IMR-90 (cell line): Measurements from ENCODE around the gene ST6GALNAC4. TPM values are rescaled to one million over a fixed set of nuclear protein-coding genes. Genes with fewer than 3 reads are reported as not detected.

ENCODE experiments used
- ATAC-seq: fragments of 200-7000 bp; cut with Tn5 transposase; 2 replicates; pipeline ENCODE4 v1.9.1; 2020; ENCODE audit warnings: low read depth, mild to moderate bottlenecking, moderate library complexity
- BruUV-seq: library from RNA; stranded (reverse); fragments of 400-500 nt; replicated peaks from 2 replicates; lab custom pipeline; 2021; lab: Mats Ljungman, UMichigan
- CTCF ChIA-PET: fragments of 300-600 bp; formaldehyde crosslinking; extraction: SDS; loops from one replicate; lab custom pipeline; 2021; ENCODE audit warnings: antibody characterized with exemption; lab: Yijun Ruan, JAX
- POLR2A ChIA-PET: fragments of 300-600 bp; sonication (Branson Sonifier 250); formaldehyde crosslinking; loops from one replicate; lab custom pipeline; 2022; ENCODE audit warnings: antibody characterized with exemption; ENCODE audit not compliant: unreplicated experiment; lab: Charles Lee
- DNase-seq: peaks from one replicate; pipeline ENCODE4 v3.0.0; 2013
- H2AFZ ChIP-seq: replicated peaks from 2 replicates; pipeline ENCODE3; 2013; ENCODE audit warnings: low read length, mild to moderate bottlenecking; ENCODE audit not compliant: poor library complexity
- H2AK5ac ChIP-seq: 2 replicates; pipeline ENCODE4 v1.6.1; 2013; ENCODE audit warnings: low read depth, low read length, inconsistent platforms
- H2AK9ac ChIP-seq: replicated peaks from 2 replicates; pipeline ENCODE3; 2013; ENCODE audit warnings: mild to moderate bottlenecking, low read depth, low read length, moderate library complexity; ENCODE audit not compliant: poor library complexity
- H2BK120ac ChIP-seq: 2 replicates; pipeline ENCODE4 v1.6.1; 2013; ENCODE audit warnings: low read depth, low read length, inconsistent platforms
- H2BK15ac ChIP-seq: 3 replicates; pipeline ENCODE4 v1.6.1; 2013; ENCODE audit warnings: low read depth, low read length, inconsistent platforms
- H2BK20ac ChIP-seq: 2 replicates; pipeline ENCODE4 v1.6.1; 2013; ENCODE audit warnings: low read depth, mild to moderate bottlenecking, inconsistent platforms, low read length, moderate library complexity
- H2BK5ac ChIP-seq: 2 replicates; pipeline ENCODE4 v1.6.1; 2013; ENCODE audit warnings: mild to moderate bottlenecking, low read depth, low read length, inconsistent platforms; ENCODE audit not compliant: poor library complexity, severe bottlenecking
- H3K14ac ChIP-seq: replicated peaks from 2 replicates; pipeline ENCODE4 v1.6.1; 2013; ENCODE audit warnings: low read depth, low read length, inconsistent platforms
- H3K18ac ChIP-seq: 2 replicates; pipeline ENCODE4 v1.6.1; 2013; ENCODE audit warnings: low read depth, low read length, control low read depth
- H3K23ac ChIP-seq: 2 replicates; pipeline ENCODE4 v1.6.1; 2013; ENCODE audit warnings: low read depth, low read length, inconsistent platforms
- H3K27ac ChIP-seq: 2 replicates; pipeline ENCODE4 v1.5.1; 2013; ENCODE audit warnings: mild to moderate bottlenecking, control low read depth, low read length; ENCODE audit not compliant: insufficient read depth
- H3K27me3 ChIP-seq: 2 replicates; pipeline ENCODE4 v1.6.1; 2013; ENCODE audit warnings: low read length; ENCODE audit not compliant: control insufficient read depth, insufficient read depth
- H3K36me3 ChIP-seq: 2 replicates; pipeline ENCODE4 v1.6.1; 2013; ENCODE audit warnings: low read length, mixed read lengths; ENCODE audit not compliant: control insufficient read depth, insufficient read depth
- H3K4ac ChIP-seq: 2 replicates; pipeline ENCODE4 v1.6.1; 2013; ENCODE audit warnings: low read depth, low read length, inconsistent platforms
- H3K4me1 ChIP-seq: 2 replicates; pipeline ENCODE4 v1.6.1; 2013; ENCODE audit warnings: low read length, mixed read lengths; ENCODE audit not compliant: control insufficient read depth, insufficient read depth
- H3K4me2 ChIP-seq: 2 replicates; pipeline ENCODE4 v1.6.1; 2013; ENCODE audit warnings: low read depth, mild to moderate bottlenecking, control low read depth, low read length, moderate library complexity
- H3K4me3 ChIP-seq: 2 replicates; pipeline ENCODE4 v1.5.1; 2013; ENCODE audit warnings: low read depth, mild to moderate bottlenecking, control low read depth, low read length, moderate library complexity; ENCODE audit not compliant: insufficient read depth
- H3K56ac ChIP-seq: 2 replicates; pipeline ENCODE4 v1.6.1; 2013; ENCODE audit warnings: low read length, inconsistent platforms; ENCODE audit not compliant: insufficient read depth; ENCODE audit errors: extremely low read depth
- H3K79me1 ChIP-seq, 2 experiments: 2 replicates each; pipeline ENCODE4 v1.6.1; 2013; ENCODE audit warnings: low read length in 2 of 2, inconsistent platforms in 1 of 2, low read depth in 1 of 2
- H3K9ac ChIP-seq: 2 replicates; pipeline ENCODE4 v1.6.1; 2013; ENCODE audit warnings: low read depth, low read length, control low read depth
- H3K9me1 ChIP-seq: 2 replicates; pipeline ENCODE4 v1.6.1; 2013; ENCODE audit warnings: low read length, inconsistent platforms; ENCODE audit not compliant: insufficient read depth
- H3K9me3 ChIP-seq: 2 replicates; pipeline ENCODE4 v1.6.1; 2013; ENCODE audit warnings: low read length; ENCODE audit not compliant: control insufficient read depth, insufficient read depth
- H4K20me1 ChIP-seq: 2 replicates; pipeline ENCODE4 v1.6.1; 2013; ENCODE audit warnings: low read length, inconsistent platforms; ENCODE audit not compliant: insufficient read depth
- H4K5ac ChIP-seq: 2 replicates; pipeline ENCODE4 v1.6.1; 2013; ENCODE audit warnings: mild to moderate bottlenecking, low read depth, low read length, control low read depth
- H4K8ac ChIP-seq, 2 experiments: 2 replicates each; pipeline ENCODE4 v1.6.1; 2013; ENCODE audit warnings: low read depth in 2 of 2, low read length in 2 of 2, control low read depth in 1 of 2, inconsistent platforms in 1 of 2
- H4K91ac ChIP-seq: 2 replicates; pipeline ENCODE4 v1.6.1; 2013; ENCODE audit warnings: low read depth, low read length, inconsistent platforms; ENCODE audit not compliant: insufficient read depth
- BHLHE40 ChIP-seq: fragments of 150-350 bp; IDR thresholded peaks from 2 replicates; pipeline ENCODE4 v1.6.1; 2016; ENCODE audit warnings: mild to moderate bottlenecking, low read depth, low read length
- CEBPB ChIP-seq: IDR thresholded peaks from 2 replicates; pipeline ENCODE4 v1.6.1; 2012; ENCODE audit warnings: low read depth, low read length, improper control_type of control experiment
- CHD1 ChIP-seq: IDR thresholded peaks from 2 replicates; pipeline ENCODE4 v1.6.1; 2012; ENCODE audit warnings: low read depth, low read length, improper control_type of control experiment
- CTCF ChIP-seq: conservative IDR thresholded peaks from 2 replicates; pipeline ENCODE4 v1.5.1; 2012; ENCODE audit warnings: mild to moderate bottlenecking, low read depth, low read length, improper control_type of control experiment
- ELK1 ChIP-seq: fragments of 150-350 bp; IDR thresholded peaks from 2 replicates; pipeline ENCODE4 v1.6.1; 2016; ENCODE audit warnings: low read depth, mild to moderate bottlenecking, low read length, moderate library complexity, borderline replicate concordance
- FOS ChIP-seq: fragments of 150-350 bp; IDR thresholded peaks from 2 replicates; pipeline ENCODE4 v1.6.1; 2016; ENCODE audit warnings: low read depth, low read length
- MAFK ChIP-seq: IDR thresholded peaks from 2 replicates; pipeline ENCODE4 v1.6.1; 2012; ENCODE audit warnings: low read depth, low read length, improper control_type of control experiment
- MAZ ChIP-seq: IDR thresholded peaks from 2 replicates; pipeline ENCODE4 v1.6.1; 2012; ENCODE audit warnings: low read depth, mild to moderate bottlenecking, low read length, improper control_type of control experiment, moderate library complexity, borderline replicate concordance
- MXI1 ChIP-seq: IDR thresholded peaks from 2 replicates; pipeline ENCODE4 v1.6.1; 2012; ENCODE audit warnings: low read depth, mild to moderate bottlenecking, low read length, moderate library complexity, borderline replicate concordance
- NFE2L2 ChIP-seq: fragments of 150-350 bp; IDR thresholded peaks from 2 replicates; pipeline ENCODE4 v1.6.1; 2016; ENCODE audit warnings: low read depth, mild to moderate bottlenecking, low read length
- POLR2A ChIP-seq: IDR thresholded peaks from 2 replicates; pipeline ENCODE4 v1.6.1; 2012; ENCODE audit warnings: mild to moderate bottlenecking, low read depth, low read length
- RAD21 ChIP-seq: IDR thresholded peaks from 2 replicates; pipeline ENCODE4 v1.6.1; 2012; ENCODE audit warnings: low read length, improper control_type of control experiment
- RCOR1 ChIP-seq: IDR thresholded peaks from 2 replicates; pipeline ENCODE4 v1.6.1; 2012; ENCODE audit warnings: mild to moderate bottlenecking, low read length, improper control_type of control experiment; ENCODE audit not compliant: insufficient replicate concordance
- RFX5 ChIP-seq: IDR thresholded peaks from 2 replicates; pipeline ENCODE4 v1.8.0; 2012; ENCODE audit warnings: low read depth, mild to moderate bottlenecking, low read length, moderate library complexity
- SMC3 ChIP-seq: fragments of 150-350 bp; IDR thresholded peaks from 2 replicates; pipeline ENCODE4 v1.6.1; 2016; ENCODE audit warnings: low read depth, mild to moderate bottlenecking, antibody characterized with exemption, low read length, moderate library complexity
- USF2 ChIP-seq: fragments of 150-350 bp; IDR thresholded peaks from 2 replicates; pipeline ENCODE4 v1.6.1; 2017; ENCODE audit warnings: mild to moderate bottlenecking, antibody characterized with exemption, low read length, low read depth
- WGBS, 2 experiments: methylation state at CpG; one replicate each; pipeline versions ENCODE4 v1.1.5 to v1.1.7; 2013; ENCODE audit warnings: missing lambda C conversion rate in 2 of 2; ENCODE audit not compliant: insufficient read length in 1 of 2; ENCODE audit errors: extremely low coverage in 2 of 2; 5-methylcytosine and 5-hydroxymethylcytosine counted together
- dilution Hi-C: fragments of 300-500 bp; cut with HindIII; formaldehyde crosslinking; loops from one replicate; pipeline ENCODE4 v1.14.3; 2018; ENCODE audit warnings: low sequenced_read_pairs; ENCODE audit not compliant: unreplicated experiment
- in situ Hi-C: fragments of 300-500 bp; cut with MboI; formaldehyde crosslinking; loops from 3 replicates; pipeline ENCODE4 v1.14.3; 2019; ENCODE audit warnings: low sequenced_read_pairs, inconsistent platforms, mixed read lengths
- intact Hi-C: fragments of 100-400 bp; cut with micrococcal nuclease; formaldehyde crosslinking; loops from 2 replicates; pipeline ENCODE4 v1.10.0; 2022
- polyA plus RNA-seq, 3 experiments: library from polyadenylated mRNA; depleted of rRNA; stranded (reverse); fragments of >200 nt; gene quantifications; 2 replicates each; pipeline ENCODE4 v1.2.3, GENCODE V29; 2012; ENCODE audit warnings: low replicate concordance in 1 of 3
- total RNA-seq: library from RNA; depleted of rRNA; stranded (reverse); fragments of >200 nt; gene quantifications from 2 replicates; pipeline ENCODE4 v1.2.3, GENCODE V29; 2012

The ST6GALNAC4 gene
- total and polyA plus RNA-seq, 2 of the 4 experiments (the other 2 are of a cell fraction), result 12.5 to 32.9 TPM

- H3K4me1 ChIP-seq, result peaks cover 24% of the 10 kb centered on the region
- DNase-seq, result no peak
- in situ Hi-C loops (no loop called here), intact Hi-C loops (no loop called here), dilution Hi-C loops (no loop called here)
- peak overlapping the region; percentile 44 for H2AK9ac ChIP-seq
- H3K36me3 ChIP-seq, result peaks cover 21% of the 10 kb centered on the region
- H4K5ac ChIP-seq, result no peak overlapping the region
- no peak overlapping the region for H3K14ac ChIP-seq
- H3K4me2 ChIP-seq, result no peak overlapping the region
- no peak overlapping the region for H2AK5ac ChIP-seq
- ATAC-seq, result no peak
- no peak overlapping the region for H2BK120ac ChIP-seq
- H2BK20ac ChIP-seq, result no peak overlapping the region
- no TSS peak for BruUV-seq
- no peak overlapping the region for H2AFZ ChIP-seq
- H3K27me3 ChIP-seq, result no peaks in the 10 kb centered on the region
- ChIA-PET POLR2A (interaction anchor here (0.6 kb wide), 1 partner anchor 139 kb away, joined by 3 read pairs; the partner anchor contains the start of gene TOR2A), CTCF (interaction anchor here (0.6 kb wide), 1 partner anchor 8 kb away, joined by 3 read pairs; no protein-coding TSS in a partner anchor)
- no peak overlapping the region for H3K27ac ChIP-seq
- H3K4me3 ChIP-seq, result no peak overlapping the region
- TF ChIP-seq CEBPB (no peak), ELK1 (no peak), MAFK (no peak), SMC3 (no peak), RAD21 (no peak), BHLHE40 (no peak), MXI1 (no peak), POLR2A (no peak), FOS (no peak), RCOR1 (no peak), MAZ (no peak), RFX5 (no peak), CTCF (no peak), CHD1 (no peak), NFE2L2 (no peak), USF2 (no peak)
- no peaks in the 10 kb centered on the region for H3K9me1 ChIP-seq
- H3K18ac ChIP-seq, result no peak overlapping the region
- H3K79me1 ChIP-seq, result peaks cover 20 to 34% of the 10 kb centered on the region in 2 experiments; a peak in 3 of 4 replicates
- no peak overlapping the region for H3K4ac ChIP-seq
- H4K91ac ChIP-seq, result no peak overlapping the region
- H4K20me1 ChIP-seq, result 0 out of 2 replicates have a peak, but pooled peaks cover 6% of the 10 kb centered on the region
- no peak overlapping the region for H2BK5ac ChIP-seq
- 42% methylated on average over 4 of the region's 10 CpGs; no CpG with 5 or more reads in 1 of the 2 experiments for WGBS, 2 experiments
- no peak overlapping the region for H3K9ac ChIP-seq
- H2BK15ac ChIP-seq, result no peak overlapping the region
- H4K8ac ChIP-seq, result no peak overlapping the region
- no peaks in the 10 kb centered on the region for H3K9me3 ChIP-seq
- H3K56ac ChIP-seq, result no peak overlapping the region
- no peak overlapping the region for H3K23ac ChIP-seq
Observed at GRCh38 chr9:127873886-127874285, 43.0 kb downstream of the ST6GALNAC4 start.
